ENCODE data around the gene DBP. TPM values are rescaled to one million over a fixed set of nuclear protein-coding genes. Genes with fewer than 3 reads are reported as not detected.

The DBP gene
- total RNA-seq, 1 donor from 2014 or later, result 3.9 TPM

GRCh38 chr19:48623556-48624066, 13.6 kb downstream of the DBP start:
- no peaks in the 10 kb centered on the region for H3K27me3 Mint-ChIP-seq (ENCODE audit: low read depth)
- no peaks in the 10 kb centered on the region for H3K9me3 Mint-ChIP-seq (ENCODE audit: low read depth)
- TF ChIP-seq CTCF (IDR thresholded peaks at IDR 0.05), result no peak
- H3K4me3 Mint-ChIP-seq (ENCODE audit: unreplicated experiment), result peak overlapping the region; percentile 85
- H3K27ac Mint-ChIP-seq (ENCODE audit: unreplicated experiment), result peak overlapping the region; percentile 99
- H3K36me3 Mint-ChIP-seq (ENCODE audit: low read depth), result peaks cover 4% of the 10 kb centered on the region
- no peak for DNase-seq (ENCODE audit: low spot score)
- H3K4me1 Mint-ChIP-seq (ENCODE audit: low read depth), result peaks cover 39% of the 10 kb centered on the region

DNA sequence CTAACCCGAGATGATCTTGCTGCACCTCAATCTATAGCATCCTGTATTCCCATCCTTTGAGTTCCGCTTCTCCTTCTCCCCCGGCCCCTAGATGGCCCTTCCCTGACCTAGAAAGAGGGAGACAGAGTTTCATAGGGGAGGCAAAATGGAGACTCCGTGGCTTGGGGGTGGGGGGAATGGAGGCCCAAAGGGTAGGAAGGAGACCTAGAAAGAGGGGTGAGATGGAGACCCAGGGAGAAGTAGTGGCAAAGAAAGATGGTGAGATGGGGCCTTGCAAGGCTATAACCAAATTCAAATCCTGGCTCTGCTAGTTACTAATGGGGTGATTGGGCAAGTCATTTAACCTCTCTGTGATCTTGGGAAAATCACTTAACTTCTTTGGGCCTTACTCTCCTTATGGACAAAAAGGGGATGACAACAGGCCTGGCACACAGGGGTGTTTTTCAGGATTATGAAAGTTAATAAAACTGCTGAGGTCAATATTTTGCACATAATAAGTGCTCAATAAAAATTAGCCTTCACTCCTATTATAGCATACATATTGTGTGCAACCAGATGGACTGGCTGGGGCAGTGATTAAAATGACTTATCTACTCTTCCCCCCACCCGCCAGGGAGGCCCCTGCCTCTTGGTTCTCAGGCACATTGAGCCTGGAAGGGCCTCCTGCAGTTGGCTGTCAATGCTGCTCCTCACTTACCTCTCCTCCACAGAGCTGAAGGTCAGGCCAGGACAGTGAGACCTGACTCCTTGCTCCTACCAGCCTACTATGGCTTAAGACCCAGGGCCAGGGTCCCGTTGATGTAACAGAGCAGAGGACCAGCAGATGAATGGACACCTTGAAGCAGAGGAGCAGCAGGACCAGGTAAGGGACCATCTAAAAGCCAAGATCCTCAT, 17.2 kb downstream of the DBP start:
- H3K36me3 Mint-ChIP-seq (ENCODE audit: low read depth), result peaks cover 18% of the 10 kb centered on the region
- DNase-seq (ENCODE audit: low spot score), result no peak
- TF ChIP-seq CTCF (IDR thresholded peaks at IDR 0.05), result no peak
- H3K27ac Mint-ChIP-seq (ENCODE audit: unreplicated experiment), result peak overlapping the region; percentile 97
- peaks cover 58% of the 10 kb centered on the region for H3K4me1 Mint-ChIP-seq (ENCODE audit: low read depth)
- peak overlapping the region; percentile 93 for H3K4me3 Mint-ChIP-seq (ENCODE audit: unreplicated experiment)
- H3K27me3 Mint-ChIP-seq (ENCODE audit: low read depth), result no peaks in the 10 kb centered on the region
- H3K9me3 Mint-ChIP-seq (ENCODE audit: low read depth), result no peaks in the 10 kb centered on the region

- Mint-ChIP-seq H3K36me3 (ENCODE audit: low read depth) (peaks cover 18% of the 10 kb centered on the region), H3K27me3 (ENCODE audit: low read depth) (no peaks in the 10 kb centered on the region), H3K9me3 (ENCODE audit: low read depth) (no peaks in the 10 kb centered on the region), H3K27ac (ENCODE audit: unreplicated experiment) (peak within 1 kb of the TSS; percentile 97), H3K4me1 (ENCODE audit: low read depth) (peaks cover 53% of the 10 kb centered on the region), H3K4me3 (ENCODE audit: unreplicated experiment) (peak within 1 kb of the TSS; percentile 93)
- TF ChIP-seq CTCF (IDR thresholded peaks at IDR 0.05), result peak; percentile 20
- DNase-seq (ENCODE audit: low spot score), result peak; percentile 98
Measured at GRCh38 chr19:48618916-48619691, 18.1 kb downstream of the DBP start, which contains the start of the genes RPL18 and SPHK2. RPL18 (minus strand) TSS chr19:48619178; CDS start chr19:48619143, 35 bp downstream. SPHK2 (plus strand) TSS chr19:48619506; CDS start chr19:48620515, 1,009 bp downstream.

GRCh38 chr19:48618278-48618915, 18.8 kb downstream of the DBP start:
- peaks cover 17% of the 10 kb centered on the region for H3K36me3 Mint-ChIP-seq (ENCODE audit: low read depth)
- H3K27ac Mint-ChIP-seq (ENCODE audit: unreplicated experiment), result peak overlapping the region; percentile 97
- no peaks in the 10 kb centered on the region for H3K9me3 Mint-ChIP-seq (ENCODE audit: low read depth)
- peak overlapping the region; percentile 93 for H3K4me3 Mint-ChIP-seq (ENCODE audit: unreplicated experiment)
- no peaks in the 10 kb centered on the region for H3K27me3 Mint-ChIP-seq (ENCODE audit: low read depth)
- H3K4me1 Mint-ChIP-seq (ENCODE audit: low read depth), result peaks cover 45% of the 10 kb centered on the region
- no peak for DNase-seq (ENCODE audit: low spot score)
- TF ChIP-seq CTCF (IDR thresholded peaks at IDR 0.05), result no peak

Data from chondrocyte (in vitro differentiated cells).